ENCODE results near the gene HSPB2. TPM values are rescaled to one million over a fixed set of nuclear protein-coding genes. Genes with fewer than 3 reads are reported as not detected.
"Not testable (repeated sequence)": the region's sequence is repeated elsewhere in the genome, so short reads cannot be mapped to it uniquely, and the experiment has no call there.

Gene HSPB2
- total RNA-seq, 1 experiment from 2014 or later = 1.0 TPM

- H3K36me3 ChIP-seq = no peaks in the 10 kb centered on the region
- DNase-seq = no peak
- H3K27ac ChIP-seq = no peak overlapping the region; the same call in 1 of the 2 replicates
- H3K27me3 ChIP-seq = no peaks in the 10 kb centered on the region
- H3K4me1 ChIP-seq = peaks cover 13% of the 10 kb centered on the region; the same call in 1 of the 2 replicates
- H3K4me3 ChIP-seq = no peak overlapping the region
- H3K9me3 ChIP-seq (replicated peaks) = no peaks in the 10 kb centered on the region
These were observed 10.3 kb downstream of the HSPB2 start for GRCh38 chr11:111922803-111923202.

- Histone ChIP-seq H3K9me3 (replicated peaks) (no peaks in the 10 kb centered on the region), H3K27ac (peak overlapping the region; percentile 21; the same call in 1 of the 2 replicates), H3K4me1 (peaks cover 13% of the 10 kb centered on the region; the same call in 1 of the 2 replicates), H3K4me3 (no peak overlapping the region), H3K27me3 (no peaks in the 10 kb centered on the region), H3K36me3 (no peaks in the 10 kb centered on the region)
- no peak for DNase-seq
These were observed 10.8 kb downstream of the HSPB2 start for GRCh38 chr11:111923351-111923788.

- Histone ChIP-seq H3K27me3 (no peaks in the 10 kb centered on the region), H3K4me3 (no peak overlapping the region), H3K4me1 (peaks cover 12% of the 10 kb centered on the region; the same call in 1 of the 2 replicates), H3K36me3 (no peaks in the 10 kb centered on the region), H3K27ac (no peak overlapping the region; the same call in 1 of the 2 replicates), H3K9me3 (replicated peaks) (no peaks in the 10 kb centered on the region)
- no peak for DNase-seq
These were observed 11.4 kb downstream of the HSPB2 start for GRCh38 chr11:111923951-111924350.

DNA sequence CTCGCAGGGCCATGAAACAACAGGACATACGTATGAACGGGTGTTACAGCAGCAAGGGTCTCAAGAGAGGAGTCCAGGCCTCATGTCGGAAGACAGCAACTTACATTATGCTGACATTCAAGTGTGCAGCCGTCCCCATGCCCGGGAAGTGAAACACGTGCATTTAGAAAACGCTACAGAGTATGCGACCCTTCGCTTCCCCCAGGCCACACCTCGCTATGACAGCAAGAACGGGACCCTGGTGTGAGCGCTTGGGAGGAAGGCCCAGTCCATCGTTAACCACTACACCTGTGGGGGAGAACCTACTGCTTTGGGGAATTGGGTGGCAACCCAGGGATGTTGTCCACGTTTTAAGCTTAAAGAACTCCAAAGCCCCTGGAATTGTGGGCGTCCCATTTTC, 13.4 kb downstream of the HSPB2 start:
- no peak for DNase-seq

DNA sequence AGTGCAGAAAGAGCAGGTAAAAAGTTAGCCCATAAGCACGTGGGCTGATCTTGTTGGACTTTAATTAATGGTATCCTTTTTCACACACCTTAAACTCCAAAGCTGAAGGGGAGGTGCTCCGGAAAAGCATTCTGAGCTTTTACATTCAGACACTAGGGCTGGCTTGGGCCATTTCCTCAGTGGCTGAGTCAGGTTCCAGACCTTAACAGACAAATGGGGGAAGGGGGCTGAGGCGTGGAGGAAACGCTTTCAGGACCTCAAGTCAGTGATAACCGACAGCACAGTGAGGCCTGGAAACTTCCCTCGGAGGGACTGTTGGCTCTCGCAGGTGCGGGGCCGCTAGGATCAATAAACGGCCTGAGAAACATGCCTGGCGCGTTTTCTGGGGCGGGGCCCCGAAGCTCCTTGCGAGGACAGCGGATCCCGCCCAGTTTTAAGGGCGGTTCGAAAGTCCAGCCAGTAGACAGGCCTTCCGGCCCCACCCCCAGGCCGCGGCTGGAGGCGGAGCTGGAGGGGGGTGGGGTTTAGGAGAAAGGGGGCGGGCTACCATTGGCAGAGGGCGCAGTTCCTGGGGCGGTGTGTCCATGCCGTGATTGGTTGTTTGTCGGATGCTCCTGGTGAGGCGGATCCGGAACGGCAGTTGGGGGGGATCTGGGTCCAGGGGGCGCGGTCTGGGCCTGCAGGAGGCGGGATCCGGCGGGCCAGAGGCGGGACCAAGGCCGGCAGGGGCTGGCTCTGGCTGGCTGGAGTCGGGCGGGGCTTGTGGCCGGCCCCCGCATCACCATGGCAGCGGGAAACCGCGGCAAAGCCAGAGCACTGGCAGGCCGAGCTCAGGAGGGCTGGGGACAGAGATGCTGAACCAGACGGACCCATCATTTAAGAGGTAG, 14.2 kb downstream of the HSPB2 start:
- H3K27ac ChIP-seq = peak overlapping the region; percentile 39; the same call in 1 of the 2 replicates
- no peaks in the 10 kb centered on the region for H3K27me3 ChIP-seq
- H3K4me3 ChIP-seq = peak overlapping the region; percentile 59
- H3K9me3 ChIP-seq (replicated peaks) = no peaks in the 10 kb centered on the region
- peak; percentile 90 to 91 for DNase-seq
- H3K4me1 ChIP-seq = peaks cover 9% of the 10 kb centered on the region; the same call in 1 of the 2 replicates
- no peaks in the 10 kb centered on the region for H3K36me3 ChIP-seq

More for the DNA sequence above, 13.4 kb downstream of the HSPB2 start:
- Histone ChIP-seq H3K4me1 (peaks cover 9% of the 10 kb centered on the region; the same call in 1 of the 2 replicates), H3K27ac (no peak overlapping the region), H3K27me3 (no peaks in the 10 kb centered on the region), H3K4me3 (no peak overlapping the region), H3K36me3 (no peaks in the 10 kb centered on the region), H3K9me3 (replicated peaks) (no peaks in the 10 kb centered on the region)

GRCh38 chr11:111930472-111930871, 17.9 kb downstream of the HSPB2 start:
- Histone ChIP-seq H3K36me3 (no peaks in the 10 kb centered on the region), H3K4me3 (no peak overlapping the region), H3K27me3 (no peaks in the 10 kb centered on the region), H3K9me3 (replicated peaks) (no peaks in the 10 kb centered on the region), H3K4me1 (peaks cover 5% of the 10 kb centered on the region; the same call in 1 of the 2 replicates), H3K27ac (no peak overlapping the region)
- DNase-seq = no peak

GRCh38 chr11:111932611-111932950, 20.0 kb downstream of the HSPB2 start:
- no peak for DNase-seq
- Histone ChIP-seq H3K4me1 (peaks cover 4% of the 10 kb centered on the region; the same call in 1 of the 2 replicates), H3K27ac (no peak overlapping the region), H3K9me3 (replicated peaks) (no peaks in the 10 kb centered on the region), H3K27me3 (no peaks in the 10 kb centered on the region), H3K4me3 (no peak overlapping the region), H3K36me3 (no peaks in the 10 kb centered on the region)

DNA sequence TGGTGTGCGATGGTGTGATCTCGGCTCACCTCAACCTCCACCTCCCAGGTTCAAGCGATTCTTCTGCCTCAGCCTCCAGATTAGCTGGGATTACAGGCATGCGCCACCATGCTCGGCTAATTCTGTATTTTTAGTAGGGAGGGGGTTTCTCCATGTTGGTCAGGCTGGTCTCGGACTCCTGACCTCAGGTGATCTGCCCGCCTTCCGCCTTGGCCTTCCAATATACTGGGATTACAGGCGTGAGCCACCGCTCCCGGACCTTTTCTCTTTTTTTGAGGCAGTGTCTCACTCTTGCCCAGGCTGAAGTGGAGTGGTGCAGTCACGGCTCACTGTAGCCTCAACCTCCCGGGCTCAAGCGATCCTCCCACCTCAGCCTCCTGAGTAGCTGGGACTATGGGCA, 20.6 kb downstream of the HSPB2 start:
- not testable (repeated sequence) for H3K9me3 ChIP-seq (replicated peaks); H3K4me1 ChIP-seq; DNase-seq; H3K4me3 ChIP-seq; H3K36me3 ChIP-seq; H3K27me3 ChIP-seq; H3K27ac ChIP-seq

GRCh38 chr11:111933872-111934271, 21.3 kb downstream of the HSPB2 start:
- Histone ChIP-seq H3K9me3 (replicated peaks) (no peaks in the 10 kb centered on the region), H3K27ac (no peak overlapping the region), H3K4me1 (peaks cover 6% of the 10 kb centered on the region; the same call in 1 of the 2 replicates), H3K4me3 (no peak overlapping the region), H3K36me3 (no peaks in the 10 kb centered on the region), H3K27me3 (no peaks in the 10 kb centered on the region)
- no peak for DNase-seq

DNA sequence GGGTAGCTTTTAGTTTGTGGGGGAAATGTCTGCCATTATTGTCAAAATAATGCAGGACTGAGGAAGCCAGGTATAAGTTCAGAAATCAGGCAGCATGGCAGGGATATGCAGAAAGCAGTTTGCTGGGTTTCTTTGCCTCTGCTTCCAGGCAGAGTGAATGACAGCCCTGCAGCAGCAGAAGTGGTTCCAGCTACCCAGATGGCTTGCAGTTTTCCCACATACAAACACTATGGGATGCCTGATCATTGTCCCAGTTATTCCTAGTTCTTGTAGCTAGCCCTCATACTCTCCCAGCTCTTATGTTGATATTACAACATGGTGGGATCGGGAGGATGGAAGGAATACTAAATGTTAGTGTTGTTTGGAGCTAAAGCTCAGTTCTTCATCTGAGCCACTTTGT, 21.8 kb downstream of the HSPB2 start:
- Histone ChIP-seq H3K27me3 (no peaks in the 10 kb centered on the region), H3K4me3 (no peak overlapping the region), H3K27ac (no peak overlapping the region), H3K36me3 (no peaks in the 10 kb centered on the region), H3K9me3 (replicated peaks) (no peaks in the 10 kb centered on the region), H3K4me1 (peaks cover 6% of the 10 kb centered on the region; the same call in 1 of the 2 replicates)
- no peak for DNase-seq

- no peaks in the 10 kb centered on the region for H3K27me3 ChIP-seq
- H3K9me3 ChIP-seq (replicated peaks) = no peaks in the 10 kb centered on the region
- H3K4me3 ChIP-seq = no peak overlapping the region
- DNase-seq = no peak
- H3K36me3 ChIP-seq = no peaks in the 10 kb centered on the region
- no peak overlapping the region for H3K27ac ChIP-seq
- peaks cover 6% of the 10 kb centered on the region; the same call in 1 of the 2 replicates for H3K4me1 ChIP-seq
These were observed 22.9 kb downstream of the HSPB2 start for GRCh38 chr11:111935317-111936039.

DNA sequence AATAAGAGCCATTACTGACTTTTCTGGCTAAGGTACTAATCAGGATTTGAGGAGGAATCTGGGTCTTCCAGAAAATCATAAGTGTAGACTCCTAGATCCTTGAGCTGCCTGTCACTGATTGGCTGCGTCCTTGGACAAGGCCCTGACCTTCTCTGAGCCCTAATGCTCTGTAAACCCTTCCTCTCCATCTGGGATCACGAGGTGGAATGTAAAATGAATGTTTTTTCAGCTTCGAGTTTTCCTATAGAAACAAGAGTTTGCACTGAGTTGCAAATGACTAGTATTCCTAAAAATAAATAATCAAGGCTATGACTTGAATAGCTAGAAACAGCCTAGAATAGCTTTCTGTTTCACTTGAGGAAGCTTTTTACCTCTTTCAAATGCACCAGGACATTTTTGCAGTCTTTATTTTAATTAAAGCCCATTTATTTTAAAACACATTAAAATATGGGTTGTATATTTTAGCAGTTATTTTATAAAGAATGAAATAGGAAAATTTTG, 23.6 kb downstream of the HSPB2 start:
- peak overlapping the region; percentile 72 for H3K4me3 ChIP-seq
- H3K36me3 ChIP-seq = no peaks in the 10 kb centered on the region
- no peaks in the 10 kb centered on the region for H3K27me3 ChIP-seq
- no peaks in the 10 kb centered on the region for H3K9me3 ChIP-seq (replicated peaks)
- no peak overlapping the region for H3K27ac ChIP-seq
- H3K4me1 ChIP-seq = peaks cover 6% of the 10 kb centered on the region; the same call in 1 of the 2 replicates
- DNase-seq = no peak

DNA sequence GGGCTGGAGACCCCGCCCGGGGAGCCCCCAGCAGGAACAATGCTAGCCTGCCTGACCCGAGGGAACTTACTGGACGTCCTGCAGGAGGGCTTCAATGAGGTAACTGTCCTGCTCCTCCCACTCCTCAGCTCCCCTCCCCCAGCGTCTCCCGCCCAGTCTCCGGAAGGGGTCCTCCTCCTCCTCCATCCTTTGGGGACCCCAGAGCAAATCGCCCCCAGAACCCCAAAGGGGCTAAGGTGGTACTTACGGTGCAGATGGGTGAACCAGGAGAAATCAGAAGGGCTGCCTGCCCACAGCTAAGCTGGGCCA, 24.9 kb downstream of the HSPB2 start:
- Histone ChIP-seq H3K36me3 (no peaks in the 10 kb centered on the region), H3K4me3 (peak overlapping the region; percentile 72), H3K27me3 (no peaks in the 10 kb centered on the region), H3K27ac (no peak overlapping the region), H3K9me3 (replicated peaks) (no peaks in the 10 kb centered on the region), H3K4me1 (peaks cover 9% of the 10 kb centered on the region; the same call in 1 of the 2 replicates)
- DNase-seq = no peak

- H3K27me3 ChIP-seq = no peaks in the 10 kb centered on the region
- peaks cover 9% of the 10 kb centered on the region; the same call in 1 of the 2 replicates for H3K4me1 ChIP-seq
- H3K36me3 ChIP-seq = no peaks in the 10 kb centered on the region
- no peaks in the 10 kb centered on the region for H3K9me3 ChIP-seq (replicated peaks)
- H3K4me3 ChIP-seq = peak overlapping the region; percentile 72
- no peak for DNase-seq
- H3K27ac ChIP-seq = no peak overlapping the region
These were observed 25.3 kb downstream of the HSPB2 start for GRCh38 chr11:111937844-111938243.

DNA sequence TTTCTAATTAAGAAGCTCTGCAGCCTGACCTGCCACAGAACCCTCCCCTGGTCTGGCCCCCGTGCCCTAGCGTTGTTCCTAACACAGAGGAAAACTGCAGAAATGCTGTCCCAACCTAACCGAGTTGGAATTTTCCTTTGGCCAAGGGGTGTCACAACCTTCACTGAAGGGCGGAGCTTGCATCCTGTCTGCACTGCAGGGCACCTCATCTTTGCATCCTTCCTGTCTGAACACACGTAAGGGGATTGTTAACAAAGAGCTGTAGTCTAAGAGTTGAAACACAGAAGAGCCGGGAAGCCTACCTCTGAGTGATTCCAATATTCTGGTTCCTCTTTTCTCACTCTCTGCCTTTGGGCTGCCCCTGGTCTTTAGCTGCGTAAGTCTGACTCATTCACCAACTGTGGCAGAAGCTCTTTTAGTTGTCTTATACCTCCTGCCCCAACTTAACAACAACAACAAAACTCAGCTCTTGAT, 26.2 kb downstream of the HSPB2 start:
- peaks cover 9% of the 10 kb centered on the region; the same call in 1 of the 2 replicates for H3K4me1 ChIP-seq
- no peak overlapping the region for H3K27ac ChIP-seq
- no peaks in the 10 kb centered on the region for H3K27me3 ChIP-seq
- H3K36me3 ChIP-seq = no peaks in the 10 kb centered on the region
- no peak for DNase-seq
- H3K9me3 ChIP-seq (replicated peaks) = no peaks in the 10 kb centered on the region
- no peak overlapping the region for H3K4me3 ChIP-seq
